ENCODE data around the gene PRPF19. TPM values are rescaled to one million over a fixed set of nuclear protein-coding genes. Genes with fewer than 3 reads are reported as not detected.

The PRPF19 gene
- total and polyA plus RNA-seq, 10 of the 15 experiments (the other 5 are each of a cell fraction or from before 2014, with no cell fraction given): 8.7 to 170 (median 61.3) TPM

GRCh38 chr11:60950933-60951605 is 44.7 kb upstream of the PRPF19 start (continued):
- TF ChIP-seq, protein P1, sequence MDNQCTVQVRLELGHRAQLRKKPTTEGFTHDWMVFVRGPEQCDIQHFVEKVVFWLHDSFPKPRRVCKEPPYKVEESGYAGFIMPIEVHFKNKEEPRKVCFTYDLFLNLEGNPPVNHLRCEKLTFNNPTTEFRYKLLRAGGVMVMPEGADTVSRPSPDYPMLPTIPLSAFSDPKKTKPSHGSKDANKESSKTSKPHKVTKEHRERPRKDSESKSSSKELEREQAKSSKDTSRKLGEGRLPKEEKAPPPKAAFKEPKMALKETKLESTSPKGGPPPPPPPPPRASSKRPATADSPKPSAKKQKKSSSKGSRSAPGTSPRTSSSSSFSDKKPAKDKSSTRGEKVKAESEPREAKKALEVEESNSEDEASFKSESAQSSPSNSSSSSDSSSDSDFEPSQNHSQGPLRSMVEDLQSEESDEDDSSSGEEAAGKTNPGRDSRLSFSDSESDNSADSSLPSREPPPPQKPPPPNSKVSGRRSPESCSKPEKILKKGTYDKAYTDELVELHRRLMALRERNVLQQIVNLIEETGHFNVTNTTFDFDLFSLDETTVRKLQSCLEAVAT (IDR thresholded peaks at IDR 0.05): no peak
- TF ChIP-seq EED (IDR thresholded peaks at IDR 0.05; ENCODE audit: low read depth): no peak
- TF ChIP-seq RAD51 (IDR thresholded peaks at IDR 0.05): no peak
- TF ChIP-seq SMAD1 (IDR thresholded peaks at IDR 0.05; ENCODE audit: low read depth, partially characterized antibody): no peak
- TF ChIP-seq NR2C2 (IDR thresholded peaks at IDR 0.05; ENCODE audit: borderline replicate concordance, control insufficient read depth, insufficient read length, low read depth): no peak
- TF ChIP-seq JUND (IDR thresholded peaks at IDR 0.05; ENCODE audit: low read depth, low read length): no peak
- no peak for TF ChIP-seq SREBF2 (IDR thresholded peaks at IDR 0.05; ENCODE audit: low read length)
- no peak for TF ChIP-seq KAT2A (conservative IDR thresholded peaks at IDR 0.05; ENCODE audit: control insufficient read depth, low read depth, low read length)
- no peak for TF ChIP-seq CUX1 (IDR thresholded peaks at IDR 0.05; ENCODE audit: insufficient replicate concordance, low read depth, low read length)
- TF ChIP-seq ASH2L (IDR thresholded peaks at IDR 0.05; ENCODE audit: borderline replicate concordance, low read depth): no peak
- no peak for TF ChIP-seq PRDM15 (CRISPR knock-in tag; IDR thresholded peaks at IDR 0.05)
- TF ChIP-seq MTA2 (IDR thresholded peaks at IDR 0.05; ENCODE audit: low read depth): no peak
- no peak for TF ChIP-seq PML (IDR thresholded peaks at IDR 0.05; ENCODE audit: low read length)
- no peak for TF ChIP-seq POLR2AphosphoS5 (IDR thresholded peaks at IDR 0.05; ENCODE audit: low read length)
- TF ChIP-seq CREM (IDR thresholded peaks at IDR 0.05; ENCODE audit: low read depth): 0 out of 2 replicates have a peak, but pooled peaks have one; percentile 20
- no peak for TF ChIP-seq CBX5 (IDR thresholded peaks at IDR 0.05; ENCODE audit: low read depth)
- no peak for TF ChIP-seq RAD21 (IDR thresholded peaks at IDR 0.05; ENCODE audit: insufficient read depth, low read depth, low read length)

Data from GM12878 (cell line).